GM12891 (cell line): ENCODE data around the gene P2RX4.

Source experiments
- POLR2A ChIP-seq: IDR thresholded peaks from 2 replicates; pipeline ENCODE4 v1.6.1; 2011; ENCODE audit warnings: low read depth, low read length, control low read depth
- POLR2AphosphoS5 ChIP-seq: IDR thresholded peaks from 2 replicates; pipeline ENCODE4 v1.6.1; 2011; ENCODE audit warnings: low read depth, low read length, control low read depth
- POU2F2 ChIP-seq: IDR thresholded peaks from 2 replicates; pipeline ENCODE4 v1.6.1; 2011; ENCODE audit warnings: low read depth, mild to moderate bottlenecking, control low read depth, low read length, moderate library complexity
- SPI1 ChIP-seq: IDR thresholded peaks from 2 replicates; pipeline ENCODE4 v1.6.1; 2011; ENCODE audit warnings: low read depth, low read length, control low read depth
- TAF1 ChIP-seq: IDR thresholded peaks from 2 replicates; pipeline ENCODE4 v1.6.1; 2011; ENCODE audit warnings: low read depth, low read length, control low read depth

GRCh38 chr12:121224591-121224990, 14.7 kb downstream of the P2RX4 start:
- no peak for TF ChIP-seq POLR2A
- no peak for TF ChIP-seq TAF1
- TF ChIP-seq POU2F2 = no peak
- no peak for TF ChIP-seq POLR2AphosphoS5
- no peak for TF ChIP-seq SPI1
